Uterus (tissue), 2 donors: Measurements from ENCODE around the gene DNAH17.

Experiments used
- CTCF ChIP-seq, 4 experiments: fragments of 200-600 bp in 2 of 4; fragments of 450-650 bp in 2 of 4; sonication (generic) in 2 of 4; IDR thresholded peaks; one replicate each; pipeline ENCODE4 v1.5.1; 2016 to 2019; ENCODE audit warnings: antibody characterized with exemption in 4 of 4, mild to moderate bottlenecking in 2 of 4, moderate library complexity in 1 of 4
- POLR2A ChIP-seq, 2 donors: fragments of 450-650 bp; IDR thresholded peaks; one replicate each; pipeline ENCODE4 v1.6.1; 2016; ENCODE audit warnings: antibody characterized with exemption in 2 of 2, mild to moderate bottlenecking in 1 of 2, moderate library complexity in 1 of 2

- TF ChIP-seq POLR2A (IDR thresholded peaks at IDR 0.05) (no peak), CTCF (IDR thresholded peaks at IDR 0.05) (no peak)
Observed at GRCh38 chr17:78421084-78421533, 156.1 kb downstream of the DNAH17 start.
